ENCODE data around the gene RPS6KB2.
"Not testable (repeated sequence)": the region's sequence is repeated elsewhere in the genome, so short reads cannot be mapped to it uniquely, and the experiment has no call there.

The RPS6KB2 gene

DNA sequence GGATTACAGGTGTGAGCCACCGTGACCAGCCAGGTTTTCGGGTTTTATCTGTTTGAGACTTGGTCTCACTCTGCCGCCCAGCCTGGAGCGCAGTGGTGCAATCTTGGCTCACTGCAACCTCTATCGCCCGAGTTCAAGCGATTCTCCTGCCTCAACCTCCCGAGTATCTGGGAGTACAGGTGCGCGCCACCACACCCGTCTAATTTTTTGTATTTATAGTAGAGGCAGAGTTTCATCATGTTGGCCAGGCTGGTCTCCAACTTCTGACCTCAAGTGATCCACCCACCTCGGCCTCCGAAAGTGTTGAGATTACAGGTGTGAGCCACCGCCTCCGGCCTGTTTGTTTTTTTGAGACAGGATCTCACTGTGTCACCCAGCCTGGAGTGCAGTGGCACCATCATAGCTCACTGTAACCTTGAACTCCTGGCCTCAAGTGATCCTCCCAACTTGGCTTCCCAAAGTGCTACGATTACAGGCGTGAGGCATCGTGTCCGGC is 882 bp upstream of the RPS6KB2 start:
- CTCF ChIA-PET, result interaction anchor here (1.4 to 2.5 kb wide), 2 partner anchors 19 to 45 kb away, joined by 3 to 7 read pairs; no protein-coding TSS in a partner anchor
- peak overlapping the region; percentile 86 to 99 (median 94) for H3K4me3 ChIP-seq (ENCODE audit: control insufficient read depth in 1 of 7, extremely low read depth in 1 of 7, insufficient read depth in 4 of 7, low read depth in 2 of 7, low read length in 6 of 7)
- H3K27ac ChIP-seq (ENCODE audit: insufficient read depth in 1 of 2, low read depth in 1 of 2, low read length in 2 of 2, poor library complexity in 1 of 2, severe bottlenecking in 2 of 2), result peak overlapping the region; percentile 90 to 95
- DNase-seq; H3K27me3 ChIP-seq (replicated peaks in 2 of 5; ENCODE audit: control insufficient read depth in 4 of 5, insufficient read depth in 5 of 5, low read length in 4 of 5); H3K9me3 ChIP-seq (ENCODE audit: control extremely low read depth in 1 of 5, control insufficient read depth in 4 of 5, insufficient read depth in 2 of 5, low read depth in 1 of 5, low read length in 4 of 5): not testable (repeated sequence)
- POLR2A ChIA-PET, result interaction anchor here (1.0 to 1.6 kb wide), 2 partner anchors 9 to 12 kb away, joined by 4 read pairs; no protein-coding TSS in a partner anchor
- 81% methylated on average over 17 of the region's 19 CpGs for WGBS (ENCODE audit: insufficient coverage)
- H3K36me3 ChIP-seq (ENCODE audit: control insufficient read depth in 4 of 4, insufficient read depth in 4 of 4, low read length in 3 of 4), result peaks cover 0 to 15% (median 10%) of the 10 kb centered on the region in 4 experiments
- H3K4me1 ChIP-seq (ENCODE audit: control extremely low read depth in 1 of 4, control insufficient read depth in 4 of 4, insufficient read depth in 4 of 4, low read length in 3 of 4), result peaks cover 3 to 40% (median 18%) of the 10 kb centered on the region in 4 experiments

DNA sequence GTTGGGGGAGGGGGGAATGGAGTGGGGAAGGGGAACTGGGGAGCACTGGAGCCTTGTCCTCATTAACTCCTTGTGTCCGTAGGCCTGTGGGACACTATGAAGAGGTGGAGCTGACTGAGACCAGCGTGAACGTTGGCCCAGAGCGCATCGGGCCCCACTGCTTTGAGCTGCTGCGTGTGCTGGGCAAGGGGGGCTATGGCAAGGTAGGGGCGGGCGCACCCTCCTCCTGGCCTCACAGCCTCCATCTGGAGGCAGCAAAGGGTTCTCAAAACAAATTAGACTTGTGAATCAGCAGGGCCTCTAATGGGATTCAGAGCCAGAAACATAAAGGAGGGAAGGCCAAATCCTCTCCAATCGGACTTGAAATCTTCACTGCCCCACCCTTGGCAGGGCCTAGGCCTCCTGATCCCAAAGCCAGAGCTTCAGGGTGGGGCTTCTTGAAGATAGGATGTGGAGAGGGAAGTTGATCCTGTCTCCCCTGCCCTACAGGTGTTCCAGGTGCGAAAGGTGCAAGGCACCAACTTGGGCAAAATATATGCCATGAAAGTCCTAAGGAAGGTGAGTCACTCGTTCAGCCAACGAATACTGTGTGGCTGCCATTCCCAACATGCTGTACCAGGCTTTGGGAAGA is 859 bp downstream of the RPS6KB2 start:
- Histone ChIP-seq H3K4me3 (ENCODE audit: control insufficient read depth in 1 of 7, extremely low read depth in 1 of 7, insufficient read depth in 4 of 7, low read depth in 2 of 7, low read length in 6 of 7) (peak overlapping the region; percentile 86 to 99 (median 94)), H3K27ac (ENCODE audit: insufficient read depth in 1 of 2, low read depth in 1 of 2, low read length in 2 of 2, poor library complexity in 1 of 2, severe bottlenecking in 2 of 2) (peak overlapping the region; percentile 90 to 95), H3K9me3 (ENCODE audit: control extremely low read depth in 1 of 5, control insufficient read depth in 4 of 5, insufficient read depth in 2 of 5, low read depth in 1 of 5, low read length in 4 of 5) (no peaks in the 10 kb centered on the region), H3K27me3 (replicated peaks in 2 of 5; ENCODE audit: control insufficient read depth in 4 of 5, insufficient read depth in 5 of 5, low read length in 4 of 5) (no peaks in the 10 kb centered on the region), H3K4me1 (ENCODE audit: control extremely low read depth in 1 of 4, control insufficient read depth in 4 of 4, insufficient read depth in 4 of 4, low read length in 3 of 4) (peaks cover 3 to 37% (median 27%) of the 10 kb centered on the region in 4 experiments), H3K36me3 (ENCODE audit: control insufficient read depth in 4 of 4, insufficient read depth in 4 of 4, low read length in 3 of 4) (peaks cover 0 to 32% (median 22%) of the 10 kb centered on the region in 4 experiments)
- ChIA-PET CTCF (interaction anchor here (0.7 to 2.5 kb wide), 5 partner anchors 9 to 661 kb away, joined by 3 to 7 read pairs (median 3); partner anchors contain the start of gene TMEM134), POLR2A (interaction anchor here (0.6 to 1.7 kb wide), 4 partner anchors 27 to 60 kb away, joined by 3 to 10 read pairs (median 3); partner anchors contain the start of genes AIP and PPP1CA)
- 70% methylated on average over 10 of the region's 12 CpGs for WGBS (ENCODE audit: insufficient coverage)
- no peak for DNase-seq

DNA sequence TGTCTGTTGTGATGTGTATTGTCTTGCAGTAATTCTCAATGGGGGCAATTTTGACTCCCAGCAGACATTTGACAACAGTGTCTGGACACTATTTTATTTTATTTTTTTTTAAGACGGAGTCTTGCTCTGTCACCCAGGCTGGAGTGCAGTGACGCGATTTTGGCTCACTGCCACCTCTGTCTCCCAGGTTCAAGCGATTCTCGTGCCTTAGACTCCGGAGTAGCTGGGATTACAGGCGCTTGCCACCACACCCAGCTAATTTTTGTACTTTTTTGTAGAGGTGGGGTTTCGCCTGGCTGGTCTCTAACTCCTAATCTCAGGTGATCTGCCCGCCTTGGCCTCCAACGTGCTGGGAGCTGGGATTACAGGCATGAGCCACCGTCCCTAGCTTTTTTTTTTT is 1.4 kb downstream of the RPS6KB2 start:
- H3K27me3 ChIP-seq (replicated peaks in 2 of 5; ENCODE audit: control insufficient read depth in 4 of 5, insufficient read depth in 5 of 5, low read length in 4 of 5), result no peaks in the 10 kb centered on the region
- no peaks in the 10 kb centered on the region for H3K9me3 ChIP-seq (ENCODE audit: control extremely low read depth in 1 of 5, control insufficient read depth in 4 of 5, insufficient read depth in 2 of 5, low read depth in 1 of 5, low read length in 4 of 5)
- H3K4me3 ChIP-seq (ENCODE audit: control insufficient read depth in 1 of 7, extremely low read depth in 1 of 7, insufficient read depth in 4 of 7, low read depth in 2 of 7, low read length in 6 of 7), result no peak overlapping the region
- H3K27ac ChIP-seq (ENCODE audit: insufficient read depth in 1 of 2, low read depth in 1 of 2, low read length in 2 of 2, poor library complexity in 1 of 2, severe bottlenecking in 2 of 2), result no peak overlapping the region
- ChIA-PET CTCF (interaction anchor here (0.7 kb wide), 1 partner anchor 661 kb away, joined by 3 read pairs; no protein-coding TSS in a partner anchor), POLR2A (interaction anchor here (0.6 kb wide), 1 partner anchor 53 kb away, joined by 3 read pairs; the partner anchor contains the start of gene AIP)
- peaks cover 0 to 38% (median 25%) of the 10 kb centered on the region in 4 experiments for H3K36me3 ChIP-seq (ENCODE audit: control insufficient read depth in 4 of 4, insufficient read depth in 4 of 4, low read length in 3 of 4)
- peaks cover 3 to 37% (median 33%) of the 10 kb centered on the region in 4 experiments for H3K4me1 ChIP-seq (ENCODE audit: control extremely low read depth in 1 of 4, control insufficient read depth in 4 of 4, insufficient read depth in 4 of 4, low read length in 3 of 4)
- 90% methylated on average over 11 of the region's 11 CpGs for whole genome bisulfite sequencing (ENCODE audit: insufficient coverage)
- no peak for DNase-seq

DNA sequence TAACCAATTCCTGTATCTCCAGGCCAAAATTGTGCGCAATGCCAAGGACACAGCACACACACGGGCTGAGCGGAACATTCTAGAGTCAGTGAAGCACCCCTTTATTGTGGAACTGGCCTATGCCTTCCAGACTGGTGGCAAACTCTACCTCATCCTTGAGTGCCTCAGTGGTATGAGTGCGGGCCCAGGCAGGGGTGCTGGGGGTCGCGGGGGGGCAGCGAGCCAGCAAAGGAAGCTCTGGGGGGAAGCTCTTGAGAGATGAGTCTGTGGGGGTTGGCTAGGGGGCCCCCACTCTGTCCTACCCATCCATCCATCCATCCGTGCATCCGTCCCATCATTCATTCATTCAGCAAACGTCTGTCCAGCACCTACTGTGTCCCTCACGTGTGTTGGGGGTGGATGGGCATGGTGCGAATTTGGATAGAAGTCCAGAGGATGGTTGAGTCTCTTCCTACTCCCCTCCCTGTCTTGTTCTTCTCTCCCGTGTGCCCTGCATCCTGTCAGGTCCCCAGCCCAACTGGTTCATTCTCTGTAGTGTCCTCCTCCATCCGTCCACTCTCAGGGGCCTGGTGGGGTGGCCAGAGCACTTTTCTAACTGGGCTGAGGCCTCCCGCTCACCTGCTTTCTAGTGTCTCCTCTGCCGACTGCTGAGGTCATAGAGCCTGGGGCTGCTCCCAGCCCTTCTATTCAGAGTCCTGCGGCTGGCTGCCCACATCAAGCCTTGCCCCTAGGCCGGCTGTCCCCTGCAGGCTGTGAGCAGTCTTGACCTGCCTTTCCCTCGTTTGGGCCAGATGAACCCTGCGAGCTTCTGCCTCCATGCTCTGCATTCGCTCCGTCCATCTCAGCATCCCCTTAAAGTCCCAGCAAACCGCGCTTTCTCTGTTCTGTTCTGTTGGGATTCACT is 3.3 kb downstream of the RPS6KB2 start:
- Histone ChIP-seq H3K4me3 (ENCODE audit: control insufficient read depth in 1 of 7, extremely low read depth in 1 of 7, insufficient read depth in 4 of 7, low read depth in 2 of 7, low read length in 6 of 7) (no peak overlapping the region), H3K9me3 (ENCODE audit: control extremely low read depth in 1 of 5, control insufficient read depth in 4 of 5, insufficient read depth in 2 of 5, low read depth in 1 of 5, low read length in 4 of 5) (no peaks in the 10 kb centered on the region), H3K27ac (ENCODE audit: insufficient read depth in 1 of 2, low read depth in 1 of 2, low read length in 2 of 2, poor library complexity in 1 of 2, severe bottlenecking in 2 of 2) (peak overlapping the region in 1 of 2 experiments; percentile 43), H3K4me1 (ENCODE audit: control extremely low read depth in 1 of 4, control insufficient read depth in 4 of 4, insufficient read depth in 4 of 4, low read length in 3 of 4) (peaks cover 3 to 54% (median 51%) of the 10 kb centered on the region in 4 experiments), H3K36me3 (ENCODE audit: control insufficient read depth in 4 of 4, insufficient read depth in 4 of 4, low read length in 3 of 4) (peaks cover 2 to 55% (median 35%) of the 10 kb centered on the region in 4 experiments), H3K27me3 (replicated peaks in 2 of 5; ENCODE audit: control insufficient read depth in 4 of 5, insufficient read depth in 5 of 5, low read length in 4 of 5) (no peaks in the 10 kb centered on the region)
- no peak for DNase-seq
- 95% methylated on average over 17 of the region's 24 CpGs for WGBS (ENCODE audit: insufficient coverage)
- ChIA-PET CTCF (interaction anchor here (0.6 to 1.1 kb wide), 3 partner anchors 8 to 37 kb away, joined by 3 to 5 read pairs (median 3); no protein-coding TSS in a partner anchor), POLR2A (no interaction called here)

DNA sequence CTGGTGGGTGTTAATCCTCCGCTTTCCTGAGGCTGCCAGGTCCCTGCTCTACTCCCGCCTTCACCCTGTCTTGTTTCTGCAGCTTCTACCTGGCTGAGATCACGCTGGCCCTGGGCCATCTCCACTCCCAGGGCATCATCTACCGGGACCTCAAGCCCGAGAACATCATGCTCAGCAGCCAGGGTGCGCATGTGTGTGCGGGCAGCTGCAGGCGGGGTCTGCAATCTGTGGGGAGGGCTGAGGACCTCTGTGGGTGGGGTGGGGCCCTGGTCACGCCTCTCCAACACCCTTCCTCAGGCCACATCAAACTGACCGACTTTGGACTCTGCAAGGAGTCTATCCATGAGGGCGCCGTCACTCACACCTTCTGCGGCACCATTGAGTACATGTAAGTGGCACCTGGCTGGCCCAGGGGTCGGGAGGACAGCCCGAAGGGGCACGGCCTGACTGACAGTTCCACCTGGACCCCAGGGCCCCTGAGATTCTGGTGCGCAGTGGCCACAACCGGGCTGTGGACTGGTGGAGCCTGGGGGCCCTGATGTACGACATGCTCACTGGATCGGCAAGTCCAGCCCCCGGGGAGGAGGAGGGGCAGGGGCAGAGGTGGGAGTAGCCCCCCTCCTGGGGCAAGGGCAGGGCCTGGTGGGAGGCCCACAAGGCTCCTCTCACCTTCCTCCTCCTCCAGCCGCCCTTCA is 4.5 kb downstream of the RPS6KB2 start:
- Histone ChIP-seq H3K27ac (ENCODE audit: insufficient read depth in 1 of 2, low read depth in 1 of 2, low read length in 2 of 2, poor library complexity in 1 of 2, severe bottlenecking in 2 of 2) (peak overlapping the region in 1 of 2 experiments; percentile 70), H3K4me1 (ENCODE audit: control extremely low read depth in 1 of 4, control insufficient read depth in 4 of 4, insufficient read depth in 4 of 4, low read length in 3 of 4) (peaks cover 4 to 58% (median 56%) of the 10 kb centered on the region in 4 experiments), H3K4me3 (ENCODE audit: control insufficient read depth in 1 of 7, extremely low read depth in 1 of 7, insufficient read depth in 4 of 7, low read depth in 2 of 7, low read length in 6 of 7) (no peak overlapping the region), H3K27me3 (replicated peaks in 2 of 5; ENCODE audit: control insufficient read depth in 4 of 5, insufficient read depth in 5 of 5, low read length in 4 of 5) (no peaks in the 10 kb centered on the region), H3K9me3 (ENCODE audit: control extremely low read depth in 1 of 5, control insufficient read depth in 4 of 5, insufficient read depth in 2 of 5, low read depth in 1 of 5, low read length in 4 of 5) (no peaks in the 10 kb centered on the region), H3K36me3 (ENCODE audit: control insufficient read depth in 4 of 4, insufficient read depth in 4 of 4, low read length in 3 of 4) (peaks cover 2 to 58% (median 35%) of the 10 kb centered on the region in 4 experiments)
- POLR2A ChIA-PET, result no interaction called here
- DNase-seq, result no peak
- 88% methylated on average over 18 of the region's 22 CpGs for WGBS (ENCODE audit: insufficient coverage)
- CTCF ChIA-PET, result interaction anchor here (1.0 to 1.1 kb wide), 2 partner anchors 10 to 26 kb away, joined by 3 read pairs; no protein-coding TSS in a partner anchor

Measured in common myeloid progenitor, CD34-positive (primary cell).